ENCODE results near the gene ALMS1.
"Not testable (repeated sequence)": the region's sequence is repeated elsewhere in the genome, so short reads cannot be mapped to it uniquely, and the experiment has no call there.

The ALMS1 gene

DNA sequence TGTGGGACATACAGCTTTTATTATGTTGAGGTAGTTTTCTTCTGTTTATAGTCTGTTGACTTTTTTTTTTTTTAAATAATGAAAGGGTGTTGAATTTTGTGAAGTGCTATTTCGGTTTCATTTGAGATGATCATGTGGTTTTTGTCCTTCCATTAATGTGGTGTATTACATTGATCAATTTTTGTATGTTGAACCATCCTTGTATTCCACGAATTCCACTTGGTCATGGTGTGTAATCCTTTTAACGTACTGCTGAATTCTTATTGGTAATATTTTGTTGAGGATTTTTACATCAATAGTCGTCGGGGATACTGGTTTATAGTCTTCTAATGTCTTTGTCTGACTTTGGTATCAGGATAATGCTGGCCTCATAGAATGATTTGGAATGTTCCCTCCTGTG, 18.8 kb downstream of the ALMS1 start:
- no peak for DNase-seq

DNA sequence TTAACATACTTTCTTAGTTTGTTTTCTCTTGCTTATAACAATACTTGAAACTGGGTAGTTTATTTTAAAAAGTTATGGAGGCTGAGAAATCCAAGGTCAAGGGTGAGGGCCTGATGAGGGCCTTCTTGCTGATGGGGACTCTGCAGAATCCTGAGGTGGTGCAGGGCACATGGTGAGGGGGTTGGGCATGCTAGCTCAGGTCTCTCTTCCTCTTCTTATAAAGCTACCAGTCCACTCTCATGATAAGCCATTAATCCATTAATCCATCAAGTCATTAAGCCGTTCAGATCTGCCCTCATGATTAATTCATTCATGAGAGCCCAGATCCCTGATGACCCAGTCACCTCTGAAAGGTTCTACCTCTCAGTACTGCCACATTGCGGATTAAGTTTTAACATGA, 21.4 kb downstream of the ALMS1 start:
- DNase-seq: no peak

DNA sequence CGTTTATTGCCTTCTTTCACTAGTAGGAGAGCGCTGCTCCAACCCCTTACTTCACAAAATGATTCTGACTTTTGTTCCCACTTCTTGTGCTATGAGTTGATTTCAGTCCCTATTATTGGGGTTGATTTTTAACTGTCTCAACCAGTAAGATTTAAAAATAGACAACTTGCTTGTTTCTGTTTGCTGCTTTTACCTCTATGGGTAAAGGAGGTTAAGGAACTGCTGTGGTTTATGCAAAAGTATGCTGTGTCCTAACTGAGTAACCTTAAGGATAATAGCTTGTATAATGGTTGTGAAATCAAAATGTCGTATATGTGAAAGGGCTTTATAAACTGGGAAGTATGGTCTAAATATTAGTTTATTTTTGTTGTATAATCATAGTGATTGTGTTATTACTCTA, 22.6 kb downstream of the ALMS1 start:
- DNase-seq: no peak

DNA sequence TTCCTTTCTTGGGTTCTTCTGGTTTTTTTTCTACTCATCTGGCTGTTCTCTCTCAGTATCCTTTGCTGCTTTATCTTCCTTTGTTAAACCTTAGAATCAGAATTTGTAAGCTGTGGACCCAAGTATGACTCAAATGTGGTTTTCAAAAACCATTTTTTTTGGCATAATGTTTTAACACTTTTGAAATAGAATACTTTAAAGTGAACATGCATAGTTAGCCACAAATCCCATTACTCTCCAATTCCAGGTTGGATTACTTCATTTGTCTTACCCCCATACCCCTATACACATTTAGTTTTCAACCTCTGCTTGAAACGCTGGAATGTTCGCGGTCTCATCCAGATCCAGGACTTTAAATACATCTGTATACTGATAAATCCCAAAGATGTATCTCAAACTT, 29.1 kb downstream of the ALMS1 start:
- no peak for DNase-seq

DNA sequence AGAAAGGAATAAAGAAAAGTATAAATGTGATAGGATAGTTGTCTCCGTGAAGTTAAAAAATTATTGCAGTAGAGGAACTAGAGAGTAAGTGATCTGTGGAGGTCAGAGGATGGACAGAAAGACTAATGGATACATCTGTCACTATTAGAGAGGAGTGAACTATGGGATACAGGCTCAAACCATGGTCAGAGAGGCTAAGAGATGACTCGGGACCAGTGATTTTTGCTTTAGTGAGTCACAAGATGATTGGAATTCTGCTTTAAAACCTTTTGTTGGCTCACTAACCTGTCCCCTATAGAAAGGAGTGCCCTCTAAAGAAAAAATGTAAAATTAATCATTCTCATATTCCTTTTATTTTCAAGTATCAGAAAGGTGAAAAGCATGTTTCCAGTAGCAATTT, 30.3 kb downstream of the ALMS1 start:
- DNase-seq: no peak

DNA sequence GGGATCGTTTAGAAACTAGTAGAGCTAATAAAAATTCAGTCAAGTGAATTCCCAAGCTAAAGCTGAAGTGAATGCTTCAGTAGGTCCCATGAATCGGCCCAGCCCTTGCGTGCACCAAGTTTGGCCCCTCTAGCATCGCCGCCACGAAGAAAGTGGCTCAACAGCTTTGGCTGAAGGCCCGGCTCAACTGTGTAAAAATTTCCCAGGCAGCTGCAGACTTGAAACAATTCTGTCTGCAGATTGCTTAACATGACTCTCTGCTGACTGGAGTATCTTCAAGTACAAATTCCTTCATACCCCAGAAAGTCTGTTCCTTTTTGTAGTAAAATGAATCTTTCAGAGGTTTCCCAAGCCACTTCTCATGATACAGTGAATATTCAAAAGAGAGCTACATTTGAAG, 32.7 kb downstream of the ALMS1 start:
- peak in 11 of 14 donors; percentile 1 to 38 (median 9) for DNase-seq

DNA sequence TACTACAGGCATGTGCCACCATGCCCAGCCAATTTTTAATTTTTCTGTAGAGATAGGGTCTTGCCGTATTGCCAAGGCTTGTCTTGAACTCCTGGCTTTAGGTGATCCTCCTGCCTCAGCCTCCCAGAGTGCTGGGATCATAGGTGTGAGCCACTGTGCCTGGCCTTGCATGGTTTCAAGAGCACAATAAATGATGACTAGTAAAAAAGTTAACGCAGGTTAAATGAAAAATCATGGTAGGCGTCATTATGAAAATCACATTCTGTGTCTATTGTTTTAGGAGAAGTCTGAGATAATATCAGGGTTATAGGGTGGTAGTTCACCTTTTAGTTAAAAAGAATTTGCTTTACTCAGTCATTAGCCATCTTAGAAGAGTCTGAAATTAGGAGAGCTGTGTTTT, 38.3 kb downstream of the ALMS1 start:
- DNase-seq: no peak

DNA sequence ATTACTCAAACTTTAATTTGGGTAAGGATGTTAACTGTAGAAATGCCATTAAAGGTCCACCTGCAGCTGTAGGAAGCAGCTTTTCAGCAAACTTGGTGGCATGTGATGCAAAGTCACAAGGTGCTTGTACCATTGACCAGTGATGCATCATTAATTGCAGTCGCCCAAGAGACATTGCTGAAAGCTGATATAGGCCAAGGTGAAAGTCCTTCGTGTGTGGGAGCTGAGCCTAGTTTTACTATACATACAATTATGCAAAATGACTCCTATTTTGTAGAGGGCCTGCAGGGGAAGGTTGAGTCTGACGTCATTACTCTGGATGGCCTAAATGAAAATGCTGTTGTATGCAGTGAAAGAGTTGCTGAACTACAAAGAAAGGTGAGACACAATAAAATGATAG, 40.5 kb downstream of the ALMS1 start:
- DNase-seq: no peak

DNA sequence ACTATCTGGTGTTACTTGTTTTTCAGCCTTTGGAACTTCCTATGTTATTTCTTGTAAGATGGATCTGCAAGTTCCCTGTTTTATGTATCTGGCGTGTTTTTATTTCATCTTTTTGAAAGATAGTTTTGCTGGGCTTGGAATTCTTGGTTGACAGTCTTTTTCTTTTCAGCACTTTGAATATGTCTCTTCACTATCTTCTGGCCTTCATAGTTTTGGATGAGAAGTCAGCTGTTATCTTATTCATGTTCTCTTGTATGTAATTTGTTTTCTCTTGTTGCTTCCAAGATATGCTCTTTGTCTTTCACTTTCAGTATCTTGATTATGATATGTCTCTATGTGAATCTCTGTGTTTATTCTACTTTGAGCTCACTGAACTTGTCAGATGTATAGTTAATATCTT, 50.4 kb downstream of the ALMS1 start:
- DNase-seq: no peak

DNA sequence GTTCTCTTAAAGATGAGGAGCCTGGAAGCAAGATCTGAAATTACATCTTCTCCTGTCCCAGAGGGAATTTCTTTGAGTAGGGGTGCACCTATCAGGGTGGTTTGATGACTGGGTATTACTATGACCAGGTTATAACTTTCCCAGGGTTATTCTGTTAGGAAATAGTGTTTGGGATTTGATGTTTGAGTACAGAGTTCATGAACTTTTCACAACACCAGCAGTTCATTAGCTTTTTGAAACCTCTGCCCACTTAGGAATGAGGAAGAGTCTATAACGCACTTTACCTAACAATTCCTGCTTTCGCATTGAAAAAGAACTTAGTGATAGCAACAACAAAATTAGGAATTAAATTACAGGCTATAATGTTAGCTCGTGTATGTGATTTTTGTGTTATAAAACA, 58.6 kb downstream of the ALMS1 start:
- no peak for DNase-seq

DNA sequence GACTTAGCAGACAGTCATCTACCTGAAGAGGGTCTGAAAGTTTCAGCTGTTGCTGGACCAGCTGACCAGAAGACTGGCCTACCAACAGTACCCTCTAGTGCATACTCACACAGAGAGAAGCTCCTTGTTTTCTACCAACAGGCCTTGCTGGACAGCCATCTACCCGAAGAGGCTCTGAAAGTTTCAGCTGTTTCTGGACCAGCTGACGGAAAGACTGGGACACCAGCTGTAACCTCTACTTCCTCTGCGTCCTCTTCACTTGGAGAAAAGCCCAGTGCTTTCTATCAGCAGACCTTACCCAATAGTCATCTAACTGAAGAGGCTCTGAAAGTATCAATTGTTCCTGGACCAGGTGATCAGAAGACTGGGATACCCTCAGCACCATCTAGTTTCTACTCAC, 63.2 kb downstream of the ALMS1 start:
- DNase-seq: no peak

DNA sequence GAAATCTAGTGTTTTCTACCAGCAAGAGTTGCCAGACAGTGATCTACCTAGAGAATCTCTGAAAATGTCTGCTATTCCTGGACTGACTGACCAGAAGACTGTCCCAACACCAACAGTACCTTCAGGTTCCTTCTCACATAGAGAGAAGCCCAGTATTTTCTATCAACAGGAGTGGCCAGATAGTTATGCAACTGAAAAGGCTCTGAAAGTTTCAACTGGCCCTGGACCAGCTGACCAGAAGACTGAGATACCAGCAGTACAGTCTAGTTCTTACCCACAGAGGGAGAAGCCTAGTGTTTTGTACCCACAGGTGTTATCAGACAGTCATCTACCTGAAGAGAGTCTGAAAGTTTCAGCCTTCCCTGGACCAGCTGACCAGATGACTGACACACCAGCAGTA, 63.8 kb downstream of the ALMS1 start:
- no peak for DNase-seq

DNA sequence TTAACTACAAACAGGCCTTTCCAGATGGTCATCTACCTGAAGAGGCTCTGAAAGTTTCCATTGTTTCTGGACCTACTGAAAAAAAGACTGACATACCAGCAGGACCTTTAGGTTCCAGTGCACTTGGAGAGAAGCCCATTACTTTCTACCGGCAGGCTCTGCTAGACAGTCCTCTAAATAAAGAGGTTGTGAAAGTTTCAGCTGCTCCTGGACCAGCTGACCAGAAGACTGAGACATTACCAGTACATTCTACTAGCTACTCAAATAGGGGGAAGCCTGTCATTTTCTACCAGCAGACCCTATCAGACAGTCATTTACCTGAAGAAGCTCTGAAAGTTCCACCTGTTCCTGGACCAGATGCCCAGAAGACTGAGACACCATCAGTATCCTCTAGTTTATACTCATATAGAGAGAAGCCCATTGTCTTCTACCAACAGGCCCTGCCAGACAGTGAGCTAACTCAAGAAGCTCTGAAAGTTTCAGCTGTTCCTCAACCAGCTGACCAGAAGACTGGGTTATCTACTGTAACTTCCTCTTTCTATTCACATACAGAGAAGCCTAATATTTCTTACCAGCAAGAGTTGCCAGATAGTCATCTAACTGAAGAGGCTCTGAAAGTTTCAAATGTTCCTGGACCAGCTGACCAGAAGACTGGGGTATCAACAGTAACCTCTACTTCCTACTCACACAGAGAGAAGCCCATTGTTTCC, 65.8 kb downstream of the ALMS1 start:
- no peak for DNase-seq

DNA sequence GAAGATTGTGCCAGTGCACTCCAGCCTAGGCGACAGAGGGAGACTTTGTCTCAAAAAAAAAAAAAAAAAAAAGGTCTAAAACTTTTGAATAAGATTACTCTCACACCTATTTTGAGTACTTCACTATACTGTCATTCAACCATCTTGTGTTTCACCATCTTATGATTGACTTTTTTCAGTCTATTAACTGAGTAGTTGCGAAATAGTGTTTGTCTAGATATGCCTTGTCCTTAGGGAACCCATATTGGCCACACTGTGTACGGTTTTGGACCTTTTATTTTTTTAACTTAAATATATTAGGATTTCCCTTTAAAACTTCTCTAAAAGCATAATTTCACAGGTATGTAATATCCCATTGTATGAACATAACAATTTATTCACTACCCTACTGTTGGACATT, 72.3 kb downstream of the ALMS1 start:
- no peak for DNase-seq

DNA sequence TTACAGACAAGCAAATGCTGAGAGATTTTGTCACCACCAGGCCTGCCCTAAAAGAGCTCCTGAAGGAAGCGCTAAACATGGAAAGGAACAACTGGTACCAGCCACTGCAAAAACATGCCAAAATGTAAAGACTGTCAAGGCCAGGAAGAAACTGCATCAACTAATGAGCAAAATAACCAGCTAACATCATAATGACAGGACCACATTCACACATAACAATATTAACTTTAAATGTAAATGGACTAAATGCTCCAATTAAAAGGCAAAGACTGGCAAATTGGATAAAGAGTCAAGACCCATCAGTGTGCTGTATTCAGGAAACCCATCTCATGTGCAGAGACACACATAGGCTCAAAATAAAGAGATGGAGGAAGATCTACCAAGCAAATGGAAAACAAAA, 76.8 kb downstream of the ALMS1 start:
- DNase-seq: not testable (repeated sequence)

DNA sequence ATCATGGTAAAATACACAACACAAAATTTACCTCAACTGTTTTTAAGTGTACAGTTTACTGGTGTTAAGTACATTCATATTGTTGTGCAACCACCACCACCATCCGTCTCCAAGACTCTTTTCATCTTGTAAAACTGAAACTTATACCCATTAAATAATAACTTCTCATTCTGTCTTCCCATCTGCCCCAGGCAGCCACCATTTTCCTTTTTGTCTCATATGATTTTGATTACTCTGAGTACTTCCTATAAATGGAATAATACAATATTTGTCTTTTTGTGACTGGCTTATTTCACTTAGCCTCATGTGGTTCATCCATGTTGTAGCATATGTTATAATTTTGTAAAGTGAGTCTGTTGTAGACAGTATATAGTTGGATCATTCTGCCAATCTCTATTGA, 82.7 kb downstream of the ALMS1 start:
- DNase-seq: no peak

DNA sequence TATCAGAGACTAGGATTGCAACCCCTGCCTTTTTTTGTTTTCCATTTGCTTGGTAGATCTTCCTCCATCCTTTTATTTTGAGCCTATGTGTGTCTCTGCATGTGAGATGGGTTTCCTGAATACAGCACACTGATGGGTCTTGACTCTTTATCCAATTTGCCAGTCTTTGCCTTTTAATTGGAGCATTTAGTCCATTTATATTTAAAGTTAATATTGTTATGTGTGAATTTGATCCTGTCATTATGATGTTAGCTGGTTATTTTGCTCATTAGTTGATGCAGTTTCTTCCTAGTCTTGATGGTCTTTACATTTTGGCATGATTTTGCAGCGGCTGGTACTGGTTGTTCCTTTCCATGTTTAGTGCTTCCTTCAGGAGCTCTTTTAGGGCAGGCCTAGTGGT, 98.2 kb downstream of the ALMS1 start:
- DNase-seq: not testable (repeated sequence)

DNA sequence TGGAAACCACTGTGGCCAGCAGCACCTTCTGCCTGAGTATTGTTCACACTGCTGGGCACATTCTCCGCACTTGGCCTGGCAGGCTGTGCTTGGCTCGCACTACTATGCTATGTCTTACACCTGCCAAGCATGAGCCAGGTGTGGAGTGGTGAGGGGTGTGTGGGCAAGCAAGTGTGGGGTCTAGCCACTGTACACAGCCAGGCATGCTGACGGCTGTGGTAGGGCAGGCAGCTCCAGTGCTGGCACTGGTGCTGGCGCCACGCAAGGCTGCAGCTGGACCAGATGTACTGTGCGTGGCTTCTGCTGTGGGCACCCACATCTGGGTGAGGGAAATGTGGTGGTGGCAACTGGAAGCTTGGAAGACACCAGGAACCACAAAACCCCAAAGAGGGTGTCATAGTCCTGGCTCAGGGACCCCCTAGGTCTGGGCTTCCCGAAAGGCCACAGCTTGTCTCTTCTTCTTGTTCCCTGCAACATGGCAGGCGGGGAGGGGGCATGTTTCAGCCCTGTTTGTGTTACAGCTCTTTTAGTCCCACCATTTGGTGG, 101.5 kb downstream of the ALMS1 start:
- no peak for DNase-seq

DNA sequence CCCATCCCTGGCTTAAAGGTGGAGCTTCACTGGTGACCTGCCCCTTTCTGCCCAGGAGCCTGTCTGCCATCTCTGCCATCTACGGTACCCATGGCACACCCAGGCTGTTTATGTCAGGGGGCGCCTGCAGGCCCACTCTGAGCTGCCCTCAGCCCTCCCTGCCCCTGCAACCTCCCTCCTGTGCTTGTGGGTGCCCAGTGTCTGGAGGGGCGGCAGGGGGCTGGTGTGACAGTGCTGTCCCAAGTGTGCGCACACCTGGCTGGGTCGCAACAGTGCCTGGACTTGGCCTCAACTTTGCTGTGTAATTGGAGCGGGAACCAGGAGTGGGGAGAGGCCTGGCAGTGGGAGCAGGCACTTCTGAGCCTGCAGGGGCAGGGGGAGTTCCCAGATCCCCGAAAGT, 102.4 kb downstream of the ALMS1 start:
- no peak for DNase-seq

DNA sequence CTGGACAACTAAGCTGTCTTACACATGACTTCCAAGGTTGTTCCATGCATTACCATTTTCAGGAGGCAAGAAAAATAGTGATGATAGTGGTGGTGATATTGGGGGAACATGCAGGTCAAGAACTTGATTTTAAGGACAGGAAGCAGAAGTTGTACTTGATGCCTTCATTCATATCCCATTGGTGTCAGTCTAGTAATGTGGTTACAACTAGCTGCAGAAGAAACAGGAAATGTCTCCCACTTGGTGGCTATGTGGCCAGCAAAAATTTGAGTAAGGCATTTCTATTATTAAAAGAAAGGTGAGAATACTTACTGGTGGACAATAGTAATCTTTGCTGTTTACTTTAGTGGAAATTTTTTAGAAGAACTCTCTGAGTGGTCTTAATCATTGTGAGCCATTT, 103.4 kb downstream of the ALMS1 start:
- no peak for DNase-seq

DNA sequence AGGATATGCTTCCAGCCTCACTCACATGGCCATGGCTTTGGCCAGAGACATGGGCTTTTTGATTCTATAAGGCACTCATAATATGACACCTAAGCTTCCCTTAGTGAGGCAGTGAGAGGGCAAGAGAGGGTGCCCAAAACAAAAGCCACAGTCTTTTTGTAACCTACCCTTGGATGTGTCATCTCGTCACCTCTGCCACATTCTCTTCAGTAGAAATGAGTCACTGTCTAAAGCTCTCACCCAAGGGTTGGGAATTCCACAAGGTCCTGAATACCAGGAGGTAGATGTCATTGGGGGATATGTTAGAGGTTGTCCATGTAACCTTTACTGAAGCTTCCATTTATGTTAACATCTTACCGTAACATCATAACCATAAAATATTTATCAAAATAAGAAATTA, 108.4 kb downstream of the ALMS1 start:
- no peak for DNase-seq

DNA sequence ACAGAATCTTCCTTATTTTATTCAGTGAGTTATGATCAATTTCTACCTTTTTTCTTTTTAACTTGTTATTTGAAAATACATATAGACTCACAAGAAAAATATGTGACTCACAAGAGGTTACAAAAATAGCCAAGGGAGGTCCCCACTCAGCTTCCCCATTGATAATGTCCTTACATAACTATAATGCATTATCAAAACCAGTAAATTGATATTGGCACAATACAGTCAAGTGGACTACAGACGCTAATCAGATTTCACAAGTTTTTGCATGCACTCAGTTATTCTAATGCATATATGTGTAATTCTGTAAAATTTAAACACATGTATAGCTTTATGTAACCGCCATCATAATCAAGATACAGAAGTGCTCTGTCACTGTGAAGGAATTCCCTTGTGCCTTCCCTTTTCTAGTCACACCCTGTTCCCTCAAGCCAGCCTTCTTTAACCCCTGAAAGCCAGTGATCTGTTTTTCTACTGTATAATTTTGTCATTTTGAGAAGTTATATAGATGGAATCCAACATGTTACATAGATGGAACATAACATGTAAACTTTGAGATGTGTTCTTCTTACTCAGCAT, 118.4 kb downstream of the ALMS1 start:
- DNase-seq: no peak

DNA sequence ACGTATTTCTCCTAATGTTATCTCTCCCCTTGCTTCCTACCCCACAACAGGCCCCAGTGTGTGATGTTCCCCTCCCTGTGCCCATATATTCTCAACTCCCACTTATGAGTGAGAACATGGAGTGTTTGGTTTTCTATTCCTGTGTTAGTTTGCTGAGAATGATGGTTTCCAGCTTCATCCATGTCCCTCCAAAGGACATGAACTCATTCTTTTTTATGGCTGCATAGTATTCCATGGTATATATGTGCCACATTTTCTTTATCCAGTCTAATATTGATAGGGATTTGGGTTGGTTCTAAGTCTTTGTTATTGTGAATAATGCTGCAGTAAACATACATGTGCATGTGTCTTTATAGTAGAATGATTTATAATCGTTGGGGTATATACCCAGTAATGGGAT, 119.2 kb downstream of the ALMS1 start:
- DNase-seq: not testable (repeated sequence)

DNA sequence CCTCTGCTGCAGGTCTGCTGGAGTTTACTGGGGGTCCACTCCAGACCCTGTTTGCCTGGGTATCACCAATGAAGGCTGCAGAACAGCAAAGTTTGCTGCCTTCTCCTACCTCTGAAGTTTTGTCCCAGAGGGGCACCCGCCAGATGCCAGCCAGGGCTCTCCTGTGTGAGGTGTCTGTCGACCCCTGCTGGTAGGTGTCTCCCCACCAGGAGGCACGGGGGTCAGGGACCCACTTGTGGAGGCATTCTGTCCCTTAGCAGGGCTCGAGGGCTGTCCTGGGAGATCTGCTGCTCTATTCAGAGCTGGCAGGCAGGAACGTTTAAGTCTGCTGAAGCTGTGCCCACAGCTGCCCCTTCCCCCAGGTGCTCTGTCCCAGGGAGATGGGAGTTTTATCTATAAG, 124.8 kb downstream of the ALMS1 start:
- not testable (repeated sequence) for DNase-seq

DNA sequence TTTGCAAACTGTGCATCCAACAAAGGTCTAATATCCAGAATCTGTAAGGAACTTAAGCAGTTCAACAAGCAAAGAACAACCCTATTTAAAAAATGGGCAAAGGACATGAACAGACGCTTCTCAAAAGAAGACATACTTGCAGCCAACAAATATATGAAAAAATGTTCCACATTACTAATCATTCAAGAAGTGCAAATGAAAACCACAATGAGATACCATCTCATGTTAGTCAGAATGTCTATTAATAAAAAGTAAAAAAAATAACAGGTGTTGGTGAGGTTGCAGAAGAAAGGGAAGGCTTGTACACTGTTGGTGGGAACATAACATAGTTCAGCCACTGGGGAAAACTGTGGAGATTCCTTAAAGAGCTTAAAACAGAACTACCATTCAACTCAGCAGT, 130.4 kb downstream of the ALMS1 start:
- DNase-seq: no peak

All from C1 segment of cervical spinal cord (tissue), 14 donors.